ENCODE data around the gene FCN1.

- no peak for TF ChIP-seq POLR2A (IDR thresholded peaks at IDR 0.05)
- TF ChIP-seq, protein P1, sequence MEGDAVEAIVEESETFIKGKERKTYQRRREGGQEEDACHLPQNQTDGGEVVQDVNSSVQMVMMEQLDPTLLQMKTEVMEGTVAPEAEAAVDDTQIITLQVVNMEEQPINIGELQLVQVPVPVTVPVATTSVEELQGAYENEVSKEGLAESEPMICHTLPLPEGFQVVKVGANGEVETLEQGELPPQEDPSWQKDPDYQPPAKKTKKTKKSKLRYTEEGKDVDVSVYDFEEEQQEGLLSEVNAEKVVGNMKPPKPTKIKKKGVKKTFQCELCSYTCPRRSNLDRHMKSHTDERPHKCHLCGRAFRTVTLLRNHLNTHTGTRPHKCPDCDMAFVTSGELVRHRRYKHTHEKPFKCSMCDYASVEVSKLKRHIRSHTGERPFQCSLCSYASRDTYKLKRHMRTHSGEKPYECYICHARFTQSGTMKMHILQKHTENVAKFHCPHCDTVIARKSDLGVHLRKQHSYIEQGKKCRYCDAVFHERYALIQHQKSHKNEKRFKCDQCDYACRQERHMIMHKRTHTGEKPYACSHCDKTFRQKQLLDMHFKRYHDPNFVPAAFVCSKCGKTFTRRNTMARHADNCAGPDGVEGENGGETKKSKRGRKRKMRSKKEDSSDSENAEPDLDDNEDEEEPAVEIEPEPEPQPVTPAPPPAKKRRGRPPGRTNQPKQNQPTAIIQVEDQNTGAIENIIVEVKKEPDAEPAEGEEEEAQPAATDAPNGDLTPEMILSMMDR (IDR thresholded peaks at IDR 0.05), result no peak
Measured at GRCh38 chr9:134932171-134932570, 14.5 kb upstream of the FCN1 start.
